Measurements from ENCODE around the gene DENND2D.

DNA sequence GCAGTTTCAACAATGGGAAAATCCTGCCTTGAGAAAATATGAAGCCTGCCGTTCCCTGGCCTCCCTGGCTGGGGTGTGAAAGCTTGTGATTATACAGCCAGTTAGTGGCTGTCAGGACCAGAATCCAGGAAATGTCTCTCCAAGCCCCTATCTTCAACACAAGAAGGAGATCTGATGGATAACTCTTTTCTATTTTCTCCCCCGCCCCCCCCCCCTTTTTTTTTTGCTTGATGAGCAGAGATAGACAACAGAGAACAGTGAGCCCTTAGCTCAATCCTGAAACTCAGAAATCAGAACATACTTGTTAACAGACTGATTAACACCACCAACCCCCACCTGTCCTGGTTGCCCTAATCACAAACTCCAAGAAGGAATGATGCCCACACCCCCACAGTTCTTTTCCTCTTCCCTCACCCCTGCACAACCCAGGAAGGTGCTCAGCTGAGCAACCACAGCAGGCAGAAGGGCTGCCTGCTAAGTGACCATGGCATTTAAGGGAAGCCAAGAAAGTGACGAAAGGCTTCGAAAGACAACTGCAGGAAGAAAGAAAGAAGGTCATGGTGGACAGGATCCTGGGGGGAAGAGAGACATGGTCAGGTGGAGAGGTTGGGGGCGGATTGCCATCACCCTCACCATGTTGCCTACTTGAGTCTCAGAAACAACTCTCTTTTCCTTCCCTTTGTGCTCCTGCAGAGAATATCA lies 12.3 kb upstream of the DENND2D start:
- TF ChIP-seq, protein P1, sequence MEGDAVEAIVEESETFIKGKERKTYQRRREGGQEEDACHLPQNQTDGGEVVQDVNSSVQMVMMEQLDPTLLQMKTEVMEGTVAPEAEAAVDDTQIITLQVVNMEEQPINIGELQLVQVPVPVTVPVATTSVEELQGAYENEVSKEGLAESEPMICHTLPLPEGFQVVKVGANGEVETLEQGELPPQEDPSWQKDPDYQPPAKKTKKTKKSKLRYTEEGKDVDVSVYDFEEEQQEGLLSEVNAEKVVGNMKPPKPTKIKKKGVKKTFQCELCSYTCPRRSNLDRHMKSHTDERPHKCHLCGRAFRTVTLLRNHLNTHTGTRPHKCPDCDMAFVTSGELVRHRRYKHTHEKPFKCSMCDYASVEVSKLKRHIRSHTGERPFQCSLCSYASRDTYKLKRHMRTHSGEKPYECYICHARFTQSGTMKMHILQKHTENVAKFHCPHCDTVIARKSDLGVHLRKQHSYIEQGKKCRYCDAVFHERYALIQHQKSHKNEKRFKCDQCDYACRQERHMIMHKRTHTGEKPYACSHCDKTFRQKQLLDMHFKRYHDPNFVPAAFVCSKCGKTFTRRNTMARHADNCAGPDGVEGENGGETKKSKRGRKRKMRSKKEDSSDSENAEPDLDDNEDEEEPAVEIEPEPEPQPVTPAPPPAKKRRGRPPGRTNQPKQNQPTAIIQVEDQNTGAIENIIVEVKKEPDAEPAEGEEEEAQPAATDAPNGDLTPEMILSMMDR (IDR thresholded peaks at IDR 0.05): no peak
- no peak for TF ChIP-seq POLR2AphosphoS5 (IDR thresholded peaks at IDR 0.05)
